ENCODE results near the gene GPR151.

GRCh38 chr5:146539973-146540372, 24.0 kb upstream of the GPR151 start:
- TF ChIP-seq RAD21 (IDR thresholded peaks at IDR 0.05) (no peak), TAF1 (conservative IDR thresholded peaks at IDR 0.05) (no peak), CTCF (IDR thresholded peaks at IDR 0.05; ENCODE audit: low read depth, low read length, missing input control) (no peak), EGR1 (IDR thresholded peaks at IDR 0.05; ENCODE audit: low read depth in 2 of 2) (no peak), YY1 (IDR thresholded peaks at IDR 0.05) (no peak), JUND (IDR thresholded peaks at IDR 0.05) (no peak), RXRA (IDR thresholded peaks at IDR 0.05) (no peak), NR2F2 (IDR thresholded peaks at IDR 0.05) (no peak), FOXA2 (IDR thresholded peaks at IDR 0.05) (no peak), SP1 (IDR thresholded peaks at IDR 0.05) (no peak)
- TF ChIP-seq, protein P1, sequence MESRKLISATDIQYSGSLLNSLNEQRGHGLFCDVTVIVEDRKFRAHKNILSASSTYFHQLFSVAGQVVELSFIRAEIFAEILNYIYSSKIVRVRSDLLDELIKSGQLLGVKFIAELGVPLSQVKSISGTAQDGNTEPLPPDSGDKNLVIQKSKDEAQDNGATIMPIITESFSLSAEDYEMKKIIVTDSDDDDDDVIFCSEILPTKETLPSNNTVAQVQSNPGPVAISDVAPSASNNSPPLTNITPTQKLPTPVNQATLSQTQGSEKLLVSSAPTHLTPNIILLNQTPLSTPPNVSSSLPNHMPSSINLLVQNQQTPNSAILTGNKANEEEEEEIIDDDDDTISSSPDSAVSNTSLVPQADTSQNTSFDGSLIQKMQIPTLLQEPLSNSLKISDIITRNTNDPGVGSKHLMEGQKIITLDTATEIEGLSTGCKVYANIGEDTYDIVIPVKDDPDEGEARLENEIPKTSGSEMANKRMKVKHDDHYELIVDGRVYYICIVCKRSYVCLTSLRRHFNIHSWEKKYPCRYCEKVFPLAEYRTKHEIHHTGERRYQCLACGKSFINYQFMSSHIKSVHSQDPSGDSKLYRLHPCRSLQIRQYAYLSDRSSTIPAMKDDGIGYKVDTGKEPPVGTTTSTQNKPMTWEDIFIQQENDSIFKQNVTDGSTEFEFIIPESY (IDR thresholded peaks at IDR 0.05), result no peak
- TF ChIP-seq, protein P2, sequence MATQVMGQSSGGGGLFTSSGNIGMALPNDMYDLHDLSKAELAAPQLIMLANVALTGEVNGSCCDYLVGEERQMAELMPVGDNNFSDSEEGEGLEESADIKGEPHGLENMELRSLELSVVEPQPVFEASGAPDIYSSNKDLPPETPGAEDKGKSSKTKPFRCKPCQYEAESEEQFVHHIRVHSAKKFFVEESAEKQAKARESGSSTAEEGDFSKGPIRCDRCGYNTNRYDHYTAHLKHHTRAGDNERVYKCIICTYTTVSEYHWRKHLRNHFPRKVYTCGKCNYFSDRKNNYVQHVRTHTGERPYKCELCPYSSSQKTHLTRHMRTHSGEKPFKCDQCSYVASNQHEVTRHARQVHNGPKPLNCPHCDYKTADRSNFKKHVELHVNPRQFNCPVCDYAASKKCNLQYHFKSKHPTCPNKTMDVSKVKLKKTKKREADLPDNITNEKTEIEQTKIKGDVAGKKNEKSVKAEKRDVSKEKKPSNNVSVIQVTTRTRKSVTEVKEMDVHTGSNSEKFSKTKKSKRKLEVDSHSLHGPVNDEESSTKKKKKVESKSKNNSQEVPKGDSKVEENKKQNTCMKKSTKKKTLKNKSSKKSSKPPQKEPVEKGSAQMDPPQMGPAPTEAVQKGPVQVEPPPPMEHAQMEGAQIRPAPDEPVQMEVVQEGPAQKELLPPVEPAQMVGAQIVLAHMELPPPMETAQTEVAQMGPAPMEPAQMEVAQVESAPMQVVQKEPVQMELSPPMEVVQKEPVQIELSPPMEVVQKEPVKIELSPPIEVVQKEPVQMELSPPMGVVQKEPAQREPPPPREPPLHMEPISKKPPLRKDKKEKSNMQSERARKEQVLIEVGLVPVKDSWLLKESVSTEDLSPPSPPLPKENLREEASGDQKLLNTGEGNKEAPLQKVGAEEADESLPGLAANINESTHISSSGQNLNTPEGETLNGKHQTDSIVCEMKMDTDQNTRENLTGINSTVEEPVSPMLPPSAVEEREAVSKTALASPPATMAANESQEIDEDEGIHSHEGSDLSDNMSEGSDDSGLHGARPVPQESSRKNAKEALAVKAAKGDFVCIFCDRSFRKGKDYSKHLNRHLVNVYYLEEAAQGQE (IDR thresholded peaks at IDR 0.05), result no peak

Measured in liver (tissue), 3 donors.